K562 (cell line): ENCODE data around the gene SHISA8. TPM values are rescaled to one million over a fixed set of nuclear protein-coding genes. Genes with fewer than 3 reads are reported as not detected.

Source experiments
- YY1 ChIP-seq, 3 experiments: IDR thresholded peaks; 2 replicates each; pipeline ENCODE4 v1.6.1; 2011; ENCODE audit warnings: low read length in 2 of 3, mild to moderate bottlenecking in 2 of 3, moderate library complexity in 2 of 3, borderline replicate concordance in 1 of 3, control low read depth in 1 of 3, low read depth in 1 of 3; ENCODE audit not compliant: insufficient read depth in 3 of 3, insufficient replicate concordance in 2 of 3, control insufficient read depth in 1 of 3, insufficient read length in 1 of 3; ENCODE audit errors: extremely low read depth in 1 of 3
- ZBTB43 ChIP-seq: sonication (generic); formaldehyde crosslinking; IDR thresholded peaks from 2 replicates; pipeline ENCODE4 v1.8.0; 2023; ENCODE audit warnings: mild to moderate bottlenecking, missing genetic modification reagents
- polyA plus RNA-seq, 8 experiments: library from polyadenylated mRNA; depleted of rRNA in 4 of 8; stranded (reverse) in 5 of 8; unstranded in 3 of 8; fragments of >200 nt; fragmentation: Nextera tagmentation in 2 of 8; fragmentation: Illumina TruSeq in 1 of 8; extraction: Ambion mirVana in 2 of 8; extraction: Trizol in 1 of 8; gene quantifications; 2 replicates each; pipeline versions ENCODE4 v1.2.1 to v1.2.3, GENCODE V29; 2011 to 2014; ENCODE audit warnings: inconsistent platforms in 1 of 8, missing spikeins in 1 of 8
- total RNA-seq, 7 experiments: library from RNA; depleted of rRNA in 6 of 7; stranded (reverse); fragments of >200 nt in 6 of 7; fragmentation: Illumina TruSeq in 2 of 7; extraction: Trizol in 2 of 7; gene quantifications; 2 replicates each; pipeline versions ENCODE4 v1.2.1 to v1.2.3, GENCODE V29; 2011 to 2021; ENCODE audit warnings: low replicate concordance in 1 of 7
- TF ChIP-seq, protein P1 (sequence below), 2 experiments: fragments of 450-650 bp; formaldehyde crosslinking in 1 of 2; IDR thresholded peaks; 2 replicates each; pipeline versions ENCODE4 v1.4.0 to v1.6.1; 2014 to 2020; ENCODE audit warnings: mild to moderate bottlenecking in 2 of 2, borderline replicate concordance in 1 of 2, low read depth in 1 of 2

SHISA8 gene
- total and polyA plus RNA-seq, 9 of the 15 experiments (the other 6 are each of a cell fraction or from before 2014, with no cell fraction given) = 0.07 to 3.3 (median 1.1) TPM; not detected in 4

GRCh38 chr22:41885116-41885515 is 29.8 kb downstream of the SHISA8 start (continued):
- TF ChIP-seq, protein P1, sequence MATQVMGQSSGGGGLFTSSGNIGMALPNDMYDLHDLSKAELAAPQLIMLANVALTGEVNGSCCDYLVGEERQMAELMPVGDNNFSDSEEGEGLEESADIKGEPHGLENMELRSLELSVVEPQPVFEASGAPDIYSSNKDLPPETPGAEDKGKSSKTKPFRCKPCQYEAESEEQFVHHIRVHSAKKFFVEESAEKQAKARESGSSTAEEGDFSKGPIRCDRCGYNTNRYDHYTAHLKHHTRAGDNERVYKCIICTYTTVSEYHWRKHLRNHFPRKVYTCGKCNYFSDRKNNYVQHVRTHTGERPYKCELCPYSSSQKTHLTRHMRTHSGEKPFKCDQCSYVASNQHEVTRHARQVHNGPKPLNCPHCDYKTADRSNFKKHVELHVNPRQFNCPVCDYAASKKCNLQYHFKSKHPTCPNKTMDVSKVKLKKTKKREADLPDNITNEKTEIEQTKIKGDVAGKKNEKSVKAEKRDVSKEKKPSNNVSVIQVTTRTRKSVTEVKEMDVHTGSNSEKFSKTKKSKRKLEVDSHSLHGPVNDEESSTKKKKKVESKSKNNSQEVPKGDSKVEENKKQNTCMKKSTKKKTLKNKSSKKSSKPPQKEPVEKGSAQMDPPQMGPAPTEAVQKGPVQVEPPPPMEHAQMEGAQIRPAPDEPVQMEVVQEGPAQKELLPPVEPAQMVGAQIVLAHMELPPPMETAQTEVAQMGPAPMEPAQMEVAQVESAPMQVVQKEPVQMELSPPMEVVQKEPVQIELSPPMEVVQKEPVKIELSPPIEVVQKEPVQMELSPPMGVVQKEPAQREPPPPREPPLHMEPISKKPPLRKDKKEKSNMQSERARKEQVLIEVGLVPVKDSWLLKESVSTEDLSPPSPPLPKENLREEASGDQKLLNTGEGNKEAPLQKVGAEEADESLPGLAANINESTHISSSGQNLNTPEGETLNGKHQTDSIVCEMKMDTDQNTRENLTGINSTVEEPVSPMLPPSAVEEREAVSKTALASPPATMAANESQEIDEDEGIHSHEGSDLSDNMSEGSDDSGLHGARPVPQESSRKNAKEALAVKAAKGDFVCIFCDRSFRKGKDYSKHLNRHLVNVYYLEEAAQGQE (IDR thresholded peaks at IDR 0.05; ENCODE audit: borderline replicate concordance) = no peak
- TF ChIP-seq, protein P1 (CRISPR knock-in tag; IDR thresholded peaks at IDR 0.05; ENCODE audit: low read depth) = no peak
- TF ChIP-seq ZBTB43 (CRISPR knock-in tag) (no peak), YY1 (IDR thresholded peaks at IDR 0.05; ENCODE audit: borderline replicate concordance in 1 of 3, control insufficient read depth in 1 of 3, extremely low read depth in 1 of 3, insufficient read depth in 3 of 3, insufficient read length in 1 of 3, insufficient replicate concordance in 2 of 3, low read depth in 1 of 3, low read length in 2 of 3) (no peak)
